NCI-H345 treated with DMSO at 0.1 percent for 48 hours (cell line): ENCODE data around the gene ANK2.

Source experiments
- DNase-seq: peaks from one replicate; lab custom pipeline; 2025; ENCODE audit not compliant: unreplicated experiment; lab: John Stamatoyannopoulos, UW

Gene ANK2

DNA sequence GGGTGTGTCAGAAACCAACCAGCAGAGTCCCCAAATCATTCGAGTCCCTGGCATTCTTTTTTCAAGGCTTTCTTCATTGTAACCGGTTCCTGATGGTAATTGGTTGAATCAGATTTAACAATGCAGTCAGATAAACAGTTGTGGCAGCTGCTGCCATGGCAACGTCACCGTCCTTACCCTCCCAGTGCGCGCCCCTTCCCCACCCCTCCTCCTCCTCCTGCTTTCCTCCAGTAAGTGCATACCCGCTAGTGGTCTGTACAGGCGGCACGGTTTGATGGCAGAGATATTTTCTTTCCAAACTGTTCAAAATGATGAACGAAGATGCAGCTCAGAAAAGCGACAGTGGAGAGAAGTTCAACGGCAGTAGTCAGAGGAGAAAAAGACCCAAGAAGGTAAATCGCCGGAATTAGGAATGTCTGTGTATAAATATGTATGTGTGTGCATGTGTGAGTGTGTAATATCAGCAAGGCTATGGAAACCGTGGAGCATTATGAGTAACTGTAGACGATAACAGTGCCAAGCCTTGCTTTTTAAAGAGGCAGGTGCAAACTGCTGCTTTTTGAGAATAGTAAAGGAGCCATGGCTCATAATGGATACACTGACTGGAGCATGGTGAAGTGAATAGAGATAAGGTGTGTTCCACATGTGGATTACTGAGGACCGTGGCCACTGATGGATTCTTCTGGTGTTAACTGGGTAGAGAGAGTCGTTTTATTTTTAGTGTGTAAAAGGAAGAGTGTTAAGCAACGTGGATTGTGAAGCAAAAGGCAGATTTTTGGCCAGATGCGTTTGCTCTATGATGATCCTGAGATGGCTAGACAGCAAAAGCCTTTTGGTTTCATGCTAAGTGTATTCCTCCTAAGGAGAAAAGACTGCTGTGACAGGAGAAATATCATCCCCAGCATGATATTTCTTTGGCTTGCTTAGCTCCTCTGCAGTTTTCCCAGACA, at the start of gene ANK2:
Gene ANK2 (plus strand): TSS at position 233 of the 950 bp plus-strand sequence. CDS start 76 bp downstream, at position 309.
- peak; percentile 3 for DNase-seq

DNA sequence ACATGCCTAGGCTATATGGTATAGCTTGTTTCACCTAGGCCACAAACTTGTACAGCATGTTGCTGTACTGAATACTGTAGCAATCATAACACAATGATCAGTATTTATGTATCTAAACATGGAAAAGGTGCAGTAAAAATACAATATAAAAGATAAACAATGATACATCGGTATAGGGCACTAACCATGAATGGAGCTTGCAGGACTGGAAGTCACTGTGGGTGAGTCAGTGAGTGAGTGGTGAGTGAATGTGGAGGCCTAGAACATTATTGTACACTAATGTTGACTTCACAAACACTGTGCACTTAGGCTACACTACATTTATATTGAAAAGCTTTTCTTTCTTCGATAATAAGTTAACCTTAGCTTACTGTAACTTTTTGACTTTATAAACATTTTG, 45.6 kb upstream of the ANK2 start:
- DNase-seq, result no peak

DNA sequence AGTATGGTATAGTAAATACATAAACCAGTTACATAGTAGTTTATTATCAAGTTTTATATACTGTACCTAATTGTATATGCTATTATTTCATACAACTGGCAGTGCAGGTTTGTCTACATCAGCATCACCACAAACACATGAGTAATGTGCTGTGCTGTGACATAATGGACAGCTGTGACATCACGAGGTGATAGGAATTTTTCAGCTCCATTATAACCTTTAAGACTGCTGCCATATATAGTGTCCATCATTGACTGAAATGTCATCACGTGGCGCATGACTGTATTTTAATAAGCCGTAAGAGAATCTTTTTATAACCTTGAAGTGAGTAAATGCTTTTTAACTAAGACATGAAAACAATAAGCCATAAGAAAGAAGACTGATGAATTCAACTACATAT, 44.8 kb upstream of the ANK2 start:
- no peak for DNase-seq

DNA sequence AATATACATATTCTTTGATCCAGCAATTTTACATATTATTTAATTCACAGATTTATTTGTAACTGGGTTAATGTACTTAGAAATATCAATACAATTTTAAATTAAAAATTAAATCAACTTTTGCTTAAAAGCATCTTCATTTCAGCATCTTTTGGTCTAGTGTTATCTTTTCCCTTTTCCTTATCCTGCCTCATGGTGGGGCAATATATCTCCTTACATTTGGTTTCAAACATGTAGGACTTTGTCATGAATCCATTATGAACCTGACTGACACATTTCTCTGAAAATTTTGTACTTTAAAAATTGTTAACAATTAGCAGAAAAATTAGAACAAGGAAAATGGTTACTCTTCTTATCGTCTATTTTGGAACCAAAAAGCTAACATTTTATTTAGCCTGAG, 42.8 kb upstream of the ANK2 start:
- no peak for DNase-seq

GRCh38 chr4:113007151-113007550, 42.3 kb upstream of the ANK2 start:
- no peak for DNase-seq

GRCh38 chr4:113008135-113008534, 41.3 kb upstream of the ANK2 start:
- DNase-seq, result no peak

DNA sequence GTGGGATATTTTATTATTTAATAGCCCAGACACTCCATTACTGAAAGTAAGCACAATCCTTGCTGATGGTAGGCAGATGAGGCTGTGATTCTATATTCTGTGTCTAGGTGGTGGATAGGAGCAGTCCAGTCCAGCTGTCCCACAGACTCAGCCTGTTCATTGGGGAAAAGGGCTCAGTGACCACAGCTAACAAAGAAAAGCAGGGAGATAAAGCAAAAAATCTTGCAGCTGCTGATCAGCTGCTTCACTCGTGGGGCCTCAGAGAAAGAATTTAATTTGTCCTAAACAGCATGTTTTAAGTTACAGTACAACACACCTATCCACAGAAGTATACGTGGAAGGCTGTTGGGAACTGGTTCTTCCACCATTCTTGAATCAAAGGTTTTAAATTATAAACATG, 40.7 kb upstream of the ANK2 start:
- no peak for DNase-seq

- DNase-seq, result no peak
Measured at GRCh38 chr4:113009461-113009860, 40.0 kb upstream of the ANK2 start.

DNA sequence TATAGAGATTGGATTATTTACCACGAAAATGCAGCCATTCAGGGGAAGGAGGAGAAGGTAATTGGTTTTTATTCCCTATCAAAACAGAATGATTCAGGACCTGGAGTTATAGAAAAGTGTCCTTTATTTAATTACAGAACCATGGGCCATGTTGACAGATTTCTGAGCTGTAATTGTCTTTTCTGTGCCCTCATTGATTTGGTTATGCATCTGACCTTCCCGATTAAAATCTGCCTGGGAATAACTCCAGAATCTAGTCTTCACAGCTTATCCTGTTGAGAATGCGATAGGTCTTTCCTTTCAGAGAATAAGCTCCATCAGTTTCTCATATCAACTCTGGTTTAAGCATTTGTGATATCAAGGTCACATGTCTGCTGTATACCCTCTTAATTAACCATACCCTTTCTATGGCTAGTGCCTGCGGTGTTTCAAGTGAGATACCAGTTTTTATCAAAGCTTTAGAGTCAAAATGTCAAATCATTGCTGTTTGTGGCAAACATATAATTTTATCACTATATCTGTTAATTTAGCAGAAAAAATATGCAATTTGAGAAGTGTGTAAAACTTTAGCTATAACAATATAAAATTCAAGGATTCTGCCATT, 37.2 kb upstream of the ANK2 start:
- DNase-seq, result no peak

DNA sequence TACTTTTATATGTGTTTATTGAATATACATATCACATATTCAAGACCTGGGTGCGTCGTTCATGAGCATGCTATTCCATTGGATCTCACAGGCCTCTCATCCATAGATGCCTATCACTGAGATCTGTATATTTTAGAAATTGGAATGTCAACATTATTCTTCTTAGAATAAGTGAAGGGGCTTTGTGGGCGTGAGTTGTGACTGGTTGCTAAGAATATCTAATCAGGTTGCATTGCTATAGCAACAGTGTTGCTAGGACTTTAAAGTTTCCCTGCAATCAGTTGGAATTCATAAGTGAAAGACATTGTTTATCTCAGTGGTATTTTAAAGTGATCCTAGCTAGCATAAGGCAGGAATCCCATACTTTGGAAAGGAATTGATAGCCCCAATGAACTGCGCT, 36.7 kb upstream of the ANK2 start:
- no peak for DNase-seq

DNA sequence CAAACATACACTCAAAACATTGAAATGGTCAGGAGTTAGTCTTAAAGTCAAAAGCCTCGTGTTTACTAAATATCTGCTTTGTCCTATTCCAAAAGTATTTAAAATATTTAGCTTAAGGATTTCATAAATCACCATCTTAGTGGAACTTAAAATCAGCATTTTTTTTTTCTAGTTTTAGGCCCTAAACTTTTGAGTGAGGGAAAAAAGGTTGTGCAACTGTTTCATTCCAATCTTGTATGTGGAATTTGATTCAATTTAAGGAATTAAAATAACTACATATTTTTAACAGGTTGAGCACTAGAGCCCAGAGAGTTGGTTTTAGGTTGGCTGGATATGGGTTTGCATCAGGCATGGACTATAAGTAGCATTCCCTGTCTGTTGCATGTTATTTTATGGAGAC, 35.7 kb upstream of the ANK2 start:
- DNase-seq, result no peak

GRCh38 chr4:113016377-113016776, 33.1 kb upstream of the ANK2 start:
- no peak for DNase-seq

GRCh38 chr4:113020966-113021365, 28.5 kb upstream of the ANK2 start:
- no peak for DNase-seq

- DNase-seq, result no peak
Measured at GRCh38 chr4:113024388-113024787, 25.1 kb upstream of the ANK2 start.

- DNase-seq, result no peak
Measured at GRCh38 chr4:113025416-113025815, 24.0 kb upstream of the ANK2 start.

DNA sequence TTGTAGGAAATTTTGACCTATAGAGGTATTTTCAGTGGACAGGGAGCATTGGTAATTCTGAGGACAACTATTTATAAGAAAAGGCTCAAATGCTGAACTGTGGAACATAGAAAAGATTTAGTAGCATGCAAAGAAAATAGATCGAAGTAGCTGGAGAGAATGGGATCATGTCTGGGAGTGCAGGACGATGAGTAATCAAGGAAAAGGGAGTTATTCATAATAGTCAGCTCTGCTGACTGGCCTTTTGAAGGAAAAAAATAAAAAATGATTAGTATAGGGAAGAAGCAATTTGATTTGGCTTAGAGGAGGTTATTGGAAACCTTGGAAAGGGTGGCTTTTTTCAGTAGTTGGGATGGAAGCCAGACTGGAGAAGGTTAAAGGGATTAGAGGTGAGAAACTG, 22.9 kb upstream of the ANK2 start:
- DNase-seq, result no peak

DNA sequence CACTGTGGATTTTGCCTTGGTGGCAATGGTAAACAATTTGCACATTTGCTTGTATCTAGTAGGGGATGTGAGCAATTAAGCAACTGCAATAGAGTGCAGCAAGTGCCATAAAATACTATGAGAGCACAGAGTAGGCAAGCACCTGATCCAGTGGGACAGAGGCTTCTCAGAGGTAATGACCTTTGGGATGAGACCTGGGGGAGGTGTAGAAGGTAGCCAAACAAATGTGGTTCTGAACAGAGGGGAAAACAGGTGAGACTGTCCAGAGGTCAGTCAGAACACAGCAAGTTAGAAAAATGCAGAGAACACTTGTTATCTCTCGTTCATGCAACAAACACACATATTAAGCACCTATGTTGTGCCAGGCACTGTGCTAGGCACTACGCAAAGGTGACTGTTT, 21.4 kb upstream of the ANK2 start:
- DNase-seq, result no peak

DNA sequence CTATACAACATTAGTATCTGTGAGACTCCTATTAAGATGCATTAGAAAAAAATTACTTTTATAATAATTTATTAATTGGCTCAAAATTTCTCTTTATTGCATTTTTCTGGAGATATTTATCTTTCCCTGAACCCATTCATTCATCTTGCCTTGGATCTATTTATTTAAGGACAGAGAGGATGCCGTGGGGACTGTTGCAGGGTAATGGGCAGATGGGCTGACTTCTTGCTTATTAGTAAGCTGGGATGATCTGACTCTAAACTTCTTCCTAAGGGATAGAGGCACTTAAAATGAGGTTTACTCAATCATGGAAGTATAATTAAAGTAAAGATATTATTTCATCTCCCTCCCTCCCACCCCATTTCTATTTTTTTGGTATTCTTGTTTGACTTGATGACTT, 18.2 kb upstream of the ANK2 start:
- no peak for DNase-seq

- no peak for DNase-seq
Measured at GRCh38 chr4:113040793-113041192, 8.7 kb upstream of the ANK2 start.

GRCh38 chr4:113042502-113042901, 7.0 kb upstream of the ANK2 start:
- DNase-seq, result no peak

- no peak for DNase-seq
Measured at GRCh38 chr4:113043591-113043990, 5.9 kb upstream of the ANK2 start.

DNA sequence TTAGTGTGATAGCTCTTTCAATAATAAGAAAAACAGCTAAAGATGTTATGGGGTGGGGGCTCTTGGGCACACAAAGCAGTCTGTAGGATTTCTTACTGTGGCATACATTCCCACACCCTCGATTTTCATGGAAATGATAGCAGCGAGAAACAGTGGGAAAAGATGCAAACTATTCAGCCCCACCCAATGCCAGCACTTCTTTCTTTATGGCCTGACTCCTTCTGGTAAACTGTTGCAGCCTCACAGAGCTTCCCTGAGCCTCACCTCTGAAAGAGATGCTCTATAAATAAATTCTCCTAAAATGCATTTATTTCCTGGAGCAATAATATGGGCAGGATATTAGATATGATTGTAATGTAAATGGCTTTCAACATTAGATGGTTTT, 910 bp downstream of the ANK2 start:
- DNase-seq, result no peak

DNA sequence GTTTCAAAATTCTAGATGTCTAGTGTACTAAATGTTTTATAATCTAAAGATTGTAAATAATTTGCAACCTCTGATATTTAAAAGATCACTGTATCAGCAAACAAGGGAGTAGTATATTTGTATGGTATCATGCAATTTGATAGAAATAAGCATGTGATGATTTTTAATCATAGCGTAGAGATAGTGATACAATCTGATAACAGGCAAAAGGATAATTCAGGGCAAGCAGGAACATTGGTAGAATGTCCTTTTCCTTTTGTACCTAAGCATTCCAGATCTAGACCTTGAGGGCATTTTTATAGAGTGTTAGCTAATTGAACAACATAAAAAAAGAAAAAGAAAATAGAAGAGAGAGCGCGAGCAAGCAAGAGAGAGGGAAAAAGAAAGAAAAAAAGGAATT, 1.4 kb downstream of the ANK2 start:
- DNase-seq, result no peak
